NCI-H774 (cell line): ENCODE results near the gene MBNL1.

Experiments
- DNase-seq: peaks from one replicate; lab custom pipeline; 2025; lab: John Stamatoyannopoulos, UW

The MBNL1 gene

DNA sequence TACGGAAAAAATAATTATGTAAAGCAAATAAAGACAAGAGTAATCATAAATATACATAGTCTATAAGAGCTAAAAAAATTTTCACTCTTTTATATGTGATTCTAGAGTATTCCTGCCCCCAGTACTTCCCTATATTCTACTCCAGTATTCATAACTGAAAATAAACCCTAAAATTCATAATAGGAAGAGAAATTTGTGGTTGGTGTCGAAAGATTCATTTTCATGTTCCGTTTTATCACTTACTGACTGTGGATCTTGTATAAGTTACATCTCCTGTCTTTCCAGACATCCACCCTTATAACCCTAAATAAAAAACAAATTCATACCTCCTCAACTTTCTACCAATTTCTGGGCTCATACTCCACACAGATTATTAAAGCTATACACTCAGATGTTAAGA lies 16.0 kb upstream of the MBNL1 start:
- DNase-seq: no peak

DNA sequence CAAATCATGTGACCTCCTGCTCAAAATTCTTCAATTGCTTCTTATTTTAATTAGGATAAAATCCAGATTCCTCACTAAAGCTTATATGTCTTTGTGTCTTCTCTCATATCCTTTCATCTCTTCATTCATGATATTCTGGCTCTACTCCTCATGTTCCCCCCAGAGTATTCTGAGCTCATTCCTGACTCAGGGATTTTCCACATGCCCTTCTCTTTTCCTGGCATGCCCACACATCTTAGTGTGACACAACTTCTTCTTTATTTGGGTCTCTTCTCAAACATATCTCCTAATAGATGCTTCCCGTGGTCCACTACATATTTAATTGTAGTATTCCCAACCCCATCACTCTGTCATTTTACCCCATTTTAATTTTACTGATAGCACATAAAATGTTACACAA lies 15.2 kb upstream of the MBNL1 start:
- DNase-seq: no peak

GRCh38 chr3:152254041-152254440 lies 14.7 kb upstream of the MBNL1 start:
- DNase-seq: no peak

GRCh38 chr3:152255290-152255689 lies 13.4 kb upstream of the MBNL1 start:
- no peak for DNase-seq

DNA sequence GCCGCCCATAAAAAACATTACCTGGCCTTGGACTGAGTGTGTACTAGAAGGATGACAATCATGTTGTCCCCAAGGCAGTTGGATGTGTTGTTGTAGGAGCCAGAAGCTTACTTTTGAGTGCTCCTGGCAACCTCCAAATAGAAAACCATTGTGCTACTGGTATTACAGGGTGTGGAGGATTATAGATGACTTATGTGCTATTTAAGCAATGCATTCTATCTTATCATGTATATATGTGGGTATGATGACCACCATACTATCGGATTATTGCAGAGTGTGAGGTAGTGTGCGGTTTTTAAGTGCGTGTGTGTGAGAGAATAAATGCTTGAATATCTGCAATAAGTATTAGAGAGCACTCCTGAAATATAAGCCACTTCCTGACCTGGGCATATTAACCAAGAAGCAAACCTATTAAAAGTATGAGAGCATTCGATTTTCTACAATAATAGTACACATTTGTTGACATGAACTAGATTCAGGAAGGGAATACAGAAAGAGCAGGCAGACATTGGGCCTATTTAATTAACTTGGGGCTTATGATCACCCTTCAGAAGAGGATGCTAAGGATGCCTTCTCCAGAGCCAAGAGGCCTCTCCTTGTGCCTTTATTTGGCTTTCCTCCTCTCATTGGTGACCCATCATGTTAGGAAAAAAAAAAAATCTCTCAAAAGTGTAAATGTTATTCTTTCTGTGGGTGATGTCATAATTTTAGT lies 11.7 kb upstream of the MBNL1 start:
- no peak for DNase-seq

- DNase-seq: no peak
Measured at GRCh38 chr3:152257563-152258035, 11.1 kb upstream of the MBNL1 start.

DNA sequence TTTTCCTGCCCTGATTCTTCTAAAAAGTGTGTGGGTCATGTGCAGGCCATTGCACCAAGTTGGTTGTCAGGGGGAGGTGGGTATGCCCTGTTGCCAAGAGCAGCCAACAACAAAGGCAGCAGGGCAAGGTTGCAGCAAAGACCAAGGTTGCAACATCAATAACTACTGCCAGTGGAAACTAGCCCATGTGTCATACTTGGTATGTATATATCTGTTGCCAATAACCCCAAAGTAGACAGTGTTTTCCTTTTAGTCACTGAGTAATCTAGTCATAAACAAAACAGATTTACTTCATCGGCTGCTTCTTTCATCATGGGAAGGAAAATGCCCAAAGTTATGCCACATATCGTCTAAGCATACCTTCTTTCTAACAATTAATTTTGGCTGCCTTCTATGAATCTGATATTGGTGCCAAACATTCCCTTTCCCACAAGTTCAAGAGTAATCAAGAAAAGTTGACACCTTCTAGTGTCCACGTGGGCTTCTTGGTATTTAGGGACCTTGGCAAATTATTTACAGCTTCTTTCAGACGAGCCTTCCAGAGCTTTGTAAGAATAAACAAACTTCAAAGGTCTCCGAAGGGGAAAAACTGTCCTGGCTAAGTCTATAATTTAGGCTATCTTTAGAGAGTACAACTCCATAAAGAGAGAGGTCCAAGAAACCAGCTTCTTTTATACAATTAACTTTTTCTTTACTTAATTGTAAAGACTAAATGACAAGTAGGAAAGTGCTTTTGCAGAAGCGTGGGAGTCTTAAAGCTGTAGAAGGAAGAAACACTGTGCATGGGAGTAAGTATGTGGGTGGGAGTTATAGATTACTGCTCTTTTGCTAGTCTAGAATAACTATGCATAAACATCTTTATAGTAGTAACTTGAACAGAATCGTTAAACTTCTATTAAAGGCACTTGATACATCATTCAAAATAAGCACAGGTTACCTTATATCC lies 10.0 kb upstream of the MBNL1 start:
- no peak for DNase-seq

GRCh38 chr3:152259468-152259867 lies 9.3 kb upstream of the MBNL1 start:
- DNase-seq: no peak

DNA sequence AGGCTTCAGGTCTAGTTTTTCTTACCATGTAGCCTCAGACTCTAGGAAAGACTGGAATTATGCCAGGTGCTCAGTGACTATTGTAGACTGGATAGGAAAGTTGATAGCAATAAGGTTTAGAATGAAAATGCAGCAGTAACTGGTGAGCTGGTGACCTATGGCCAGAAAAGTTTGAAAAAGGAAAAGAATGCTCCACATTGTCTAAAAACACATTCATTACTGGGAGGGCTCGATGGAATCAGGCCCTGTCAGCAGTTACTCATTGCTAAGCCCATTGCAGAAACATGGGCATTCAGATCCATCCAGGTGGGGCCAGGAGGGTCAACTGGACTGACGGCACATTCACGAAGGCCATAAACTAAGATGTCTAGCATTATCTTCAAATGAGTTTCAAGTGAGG lies 8.7 kb upstream of the MBNL1 start:
- no peak for DNase-seq

DNA sequence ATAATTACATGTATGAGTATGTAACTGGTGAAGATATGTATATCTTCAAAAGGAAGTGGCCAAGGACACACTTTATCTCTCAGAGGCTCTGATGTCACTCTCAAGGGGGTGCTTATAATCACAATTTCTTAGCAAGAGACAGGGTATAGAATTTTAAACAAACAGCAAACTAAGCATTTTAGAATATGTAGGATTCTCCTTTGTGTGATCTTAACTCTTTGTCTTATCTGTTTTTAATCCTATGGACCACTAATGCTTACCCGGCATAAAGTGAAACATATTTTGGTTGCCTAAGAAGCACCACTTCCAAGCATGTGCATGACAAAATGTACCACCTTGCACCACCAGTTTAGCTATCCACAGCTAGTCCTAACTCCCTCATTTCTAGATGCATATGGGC lies 8.2 kb upstream of the MBNL1 start:
- DNase-seq: no peak

DNA sequence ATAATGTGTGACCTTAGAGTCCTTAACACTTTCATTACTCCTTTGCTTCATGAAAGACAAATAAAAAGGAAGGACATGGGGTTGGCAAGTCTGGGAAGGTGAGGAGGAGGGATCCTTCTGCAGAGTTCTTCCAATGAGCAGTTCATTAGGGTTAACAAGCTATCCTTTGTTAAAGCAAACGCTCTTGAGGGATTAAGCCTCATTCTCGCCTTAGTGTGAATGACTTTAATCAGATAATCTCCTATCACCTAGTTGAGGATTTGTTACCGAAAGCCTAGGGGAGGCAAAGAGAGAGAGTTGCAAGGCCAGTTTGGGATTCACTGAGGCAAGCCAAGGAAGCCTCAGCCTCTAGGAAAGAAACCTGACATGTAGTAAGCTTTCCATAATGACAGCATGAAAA lies 7.4 kb upstream of the MBNL1 start:
- no peak for DNase-seq

DNA sequence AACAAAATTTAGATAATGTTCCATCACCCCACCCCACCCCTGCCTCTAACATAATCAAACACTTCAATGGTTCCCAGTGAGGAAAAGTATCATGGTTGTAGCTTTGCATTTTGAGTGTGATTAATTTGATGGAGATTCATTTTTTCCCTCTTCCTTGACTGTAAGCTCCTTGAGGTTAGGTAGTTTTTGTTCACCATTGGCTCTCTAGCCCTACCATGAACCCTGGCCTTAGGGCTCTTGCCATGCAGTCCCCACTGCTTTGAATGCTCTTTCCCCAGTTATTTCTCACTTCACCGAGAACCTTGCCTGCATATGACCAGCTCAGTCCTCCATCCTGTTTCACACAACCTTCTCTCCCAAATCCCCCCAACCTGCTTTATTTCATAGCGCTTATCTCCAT lies 5.0 kb upstream of the MBNL1 start:
- DNase-seq: no peak

GRCh38 chr3:152264378-152264777 lies 4.4 kb upstream of the MBNL1 start:
- DNase-seq: no peak

GRCh38 chr3:152266221-152266995 lies 2.3 kb upstream of the MBNL1 start:
- DNase-seq: no peak

DNA sequence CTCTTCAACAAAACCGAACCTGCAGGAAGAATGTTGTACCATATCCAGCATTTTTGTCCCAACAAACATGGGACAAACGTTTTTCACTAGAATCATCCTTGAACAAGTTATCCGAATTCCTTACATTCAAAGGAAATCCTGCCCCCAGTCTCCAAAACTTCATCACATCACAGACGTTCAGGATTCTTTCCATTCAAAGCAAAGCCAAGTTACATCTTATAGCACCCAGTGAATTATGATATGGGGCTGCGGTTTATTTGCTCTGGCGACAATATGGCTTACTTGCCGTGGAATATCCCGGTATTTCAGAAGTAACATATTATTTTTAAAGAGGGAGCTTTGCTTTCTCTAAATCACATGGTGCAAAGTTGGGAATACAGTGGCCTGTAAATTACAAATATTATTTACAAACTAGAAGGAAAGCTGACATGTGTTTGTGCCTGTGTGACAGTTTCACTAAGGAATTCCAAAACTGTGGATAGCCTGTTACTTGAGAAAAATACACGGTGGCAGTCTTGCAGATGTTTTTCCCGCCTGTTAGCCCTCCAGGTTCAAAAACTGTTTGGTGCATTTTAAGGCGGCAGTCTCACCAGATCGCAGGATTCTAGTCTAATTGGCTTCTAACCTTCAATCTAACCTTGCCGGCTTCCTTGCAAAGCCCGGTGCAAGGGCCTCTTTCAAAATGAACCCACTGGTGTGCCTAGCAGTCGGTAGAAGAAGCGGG lies 736 bp upstream of the MBNL1 start:
- DNase-seq: no peak

- peak; percentile 89 for DNase-seq
Measured at GRCh38 chr3:152269056-152269830, 514 bp downstream of the MBNL1 start.

DNA sequence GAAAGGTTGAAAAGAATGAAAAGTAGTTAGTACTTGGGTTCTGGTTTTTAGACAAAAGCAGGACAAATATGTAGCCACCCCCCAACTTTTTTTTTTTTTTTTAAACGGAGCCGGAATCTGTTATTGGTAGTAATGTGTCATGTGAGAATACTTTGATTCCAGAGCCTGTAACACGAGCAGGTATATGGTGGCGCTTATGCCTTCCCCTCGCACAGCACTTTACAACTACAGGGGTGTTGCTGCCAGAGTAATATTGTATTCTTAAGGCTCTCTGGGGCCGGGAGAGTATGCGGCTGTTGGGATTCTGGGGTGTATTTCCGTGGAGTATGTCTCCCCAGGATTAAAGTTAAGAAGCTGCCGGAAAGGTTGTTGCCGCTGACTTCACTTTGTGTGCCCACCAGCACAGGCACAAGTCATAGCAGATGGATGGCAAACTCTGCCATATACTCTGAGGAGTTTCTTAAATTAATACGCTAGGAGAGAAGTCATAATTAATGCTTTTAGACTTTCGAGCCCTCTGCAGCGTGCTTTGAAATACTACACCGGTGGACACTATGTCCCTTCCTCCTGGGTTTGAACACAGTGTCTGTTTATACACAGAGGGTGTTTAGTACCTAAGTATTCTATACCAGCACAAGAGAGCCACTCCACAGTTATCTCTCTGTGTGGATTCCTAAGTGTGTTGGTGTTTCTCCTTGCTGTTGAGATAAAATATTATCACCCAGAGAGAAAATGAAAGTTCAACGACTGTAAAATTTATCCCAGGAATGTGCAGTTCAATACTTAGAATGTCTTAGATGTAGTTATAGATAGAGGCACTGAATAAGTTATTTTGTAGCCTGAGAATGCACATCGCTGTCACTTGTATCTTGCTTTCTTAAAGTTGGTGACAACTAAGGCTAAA lies 1.4 kb downstream of the MBNL1 start:
- peak; percentile 63 for DNase-seq

- DNase-seq: no peak
Measured at GRCh38 chr3:152270937-152271336, 2.2 kb downstream of the MBNL1 start.

DNA sequence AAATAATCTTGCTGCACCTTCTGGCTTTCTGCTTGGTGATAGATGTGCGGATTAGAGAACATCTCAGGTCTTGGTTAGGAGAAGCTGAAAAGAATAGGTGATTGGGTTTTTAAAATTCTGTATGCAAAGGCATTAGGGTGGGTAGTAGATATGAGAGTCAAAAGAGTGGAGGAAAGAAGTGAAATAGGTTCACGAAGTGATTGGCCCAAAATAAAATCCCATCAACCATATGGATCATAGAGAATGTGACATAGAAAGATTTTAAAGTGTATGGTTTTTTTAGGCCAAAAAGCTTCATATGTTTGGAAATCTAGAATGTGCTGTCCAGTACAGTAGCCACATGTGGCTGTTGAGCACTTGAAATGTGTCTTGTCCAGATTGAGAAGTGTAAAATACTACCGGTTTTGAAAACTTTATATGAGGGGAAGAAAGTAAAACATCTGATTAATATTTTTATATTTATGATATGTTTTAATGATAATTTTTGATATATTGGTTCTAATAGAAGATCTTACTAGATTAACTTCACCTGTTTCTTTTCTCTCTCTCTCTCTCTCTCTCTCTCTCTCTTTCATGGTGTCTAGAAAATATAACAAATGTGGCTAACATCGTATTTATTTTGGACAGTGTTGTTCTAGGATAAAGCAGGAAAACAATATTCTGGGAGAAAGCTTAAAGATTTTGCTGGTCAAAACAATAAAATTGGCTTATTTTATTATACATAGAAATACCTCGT lies 2.9 kb downstream of the MBNL1 start:
- no peak for DNase-seq
